GM19351 (cell line): Measurements from ENCODE around the gene CNIH3.

ENCODE experiments used
- ATAC-seq: cut with Tn5 transposase; IDR thresholded peaks from one replicate; pipeline ENCODE4 v1.9.1; 2021; ENCODE audit warnings: mild to moderate bottlenecking, moderate library complexity; ENCODE audit not compliant: unreplicated experiment

CNIH3 gene

DNA sequence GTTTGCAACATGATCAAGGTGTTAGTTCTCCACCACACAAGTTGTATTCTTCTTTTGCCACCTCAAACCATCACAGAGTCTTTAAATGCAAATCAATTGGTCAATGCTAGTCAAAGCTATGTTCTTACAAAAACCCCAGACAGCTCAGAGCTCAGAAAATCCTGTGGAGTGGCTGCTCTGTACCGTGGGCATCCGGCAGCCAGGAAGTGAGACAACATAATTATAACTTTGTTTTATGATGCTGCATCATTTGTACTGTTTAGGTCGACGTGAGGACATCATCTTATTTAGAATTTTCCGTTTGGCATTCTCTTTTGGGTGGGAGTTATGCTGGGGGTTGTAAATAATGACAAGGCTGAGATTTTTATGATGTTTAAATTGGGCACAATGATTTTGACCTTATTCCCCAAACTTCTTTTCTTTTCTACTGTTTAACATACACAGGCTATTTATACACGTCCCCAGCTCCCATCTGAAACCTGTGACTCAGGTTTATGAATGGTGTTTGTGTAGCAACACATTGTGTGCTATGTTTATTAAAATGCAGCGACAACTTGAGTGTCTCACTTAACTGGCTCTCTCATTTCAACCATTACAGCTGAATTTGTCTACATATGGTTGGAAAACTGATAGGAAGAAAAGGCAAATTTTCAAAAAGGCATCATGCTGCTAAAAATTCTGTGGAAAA, 124.0 kb downstream of the CNIH3 start:
- ATAC-seq: peak; percentile 81

- no peak for ATAC-seq
These were observed 124.6 kb downstream of the CNIH3 start for GRCh38 chr1:224740685-224741052.

- no peak for ATAC-seq
These were observed 126.2 kb downstream of the CNIH3 start for GRCh38 chr1:224742349-224742748.

DNA sequence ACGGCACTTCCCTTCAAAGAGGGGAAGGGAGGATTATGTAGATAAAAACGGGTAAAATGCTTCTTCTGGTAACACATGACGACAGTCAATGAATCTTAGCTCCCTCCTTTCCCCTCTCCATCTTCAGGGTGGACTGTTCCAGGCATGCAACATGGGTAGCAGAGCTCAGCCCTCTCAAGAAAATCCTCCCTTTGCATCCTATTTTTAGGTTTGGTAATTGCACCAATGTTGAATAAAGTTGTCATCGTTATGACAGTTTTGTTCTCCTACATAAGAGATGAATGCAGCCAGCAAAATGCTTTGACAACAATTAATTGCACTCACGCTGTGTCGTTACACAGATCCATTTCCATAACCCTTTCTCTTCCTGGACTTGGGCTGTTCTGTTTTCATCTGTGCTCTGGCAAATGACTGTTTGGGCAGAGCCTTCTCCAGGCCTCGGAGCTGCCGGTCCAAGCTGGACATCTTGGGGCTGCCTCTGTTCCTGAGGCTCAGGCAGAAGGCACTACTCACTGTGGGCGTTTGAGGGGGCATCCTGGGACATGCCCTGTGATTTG, 127.6 kb downstream of the CNIH3 start:
- no peak for ATAC-seq

DNA sequence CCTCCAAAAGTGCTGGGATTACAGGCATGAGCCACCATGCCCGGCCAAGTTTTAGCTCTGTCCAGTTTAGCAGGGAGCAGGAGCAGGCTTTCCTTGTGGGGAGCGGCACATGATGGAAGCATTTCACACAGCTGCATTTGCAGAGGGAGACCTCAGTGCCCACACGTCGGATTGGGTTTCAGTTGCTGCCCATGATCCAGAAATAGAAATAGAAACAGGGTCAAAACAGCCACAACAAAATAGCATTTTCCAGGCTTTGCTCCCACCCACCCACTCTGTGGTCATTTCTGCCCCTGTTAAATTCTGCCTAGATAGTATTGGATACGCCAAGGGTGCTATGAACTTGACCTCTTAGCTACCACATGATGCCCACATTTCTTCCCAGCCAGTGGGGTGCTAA, 128.4 kb downstream of the CNIH3 start:
- no peak for ATAC-seq

- no peak for ATAC-seq
These were observed 129.3 kb downstream of the CNIH3 start for GRCh38 chr1:224745394-224745793.

DNA sequence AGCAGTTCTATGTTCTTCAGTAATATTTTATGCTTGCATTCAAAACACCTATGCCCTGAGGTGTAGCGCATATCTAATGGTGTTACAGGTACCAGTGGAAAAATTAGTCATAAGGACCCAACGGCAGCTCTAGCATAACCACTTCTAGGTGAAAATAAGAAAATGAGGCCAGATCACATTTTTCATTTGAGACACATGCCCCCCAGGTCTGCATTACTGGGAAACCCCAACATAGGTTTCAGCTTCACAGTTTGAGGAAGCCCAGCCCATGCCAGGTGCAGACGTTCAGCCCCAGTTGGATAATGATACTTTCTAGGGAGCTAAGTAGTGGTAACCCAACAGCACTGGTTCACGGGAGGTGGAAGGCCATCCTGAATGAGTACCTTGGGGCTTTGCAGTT, 129.8 kb downstream of the CNIH3 start:
- ATAC-seq: peak; percentile 53

- ATAC-seq: peak; percentile 59
These were observed 131.5 kb downstream of the CNIH3 start for GRCh38 chr1:224747578-224747977.

DNA sequence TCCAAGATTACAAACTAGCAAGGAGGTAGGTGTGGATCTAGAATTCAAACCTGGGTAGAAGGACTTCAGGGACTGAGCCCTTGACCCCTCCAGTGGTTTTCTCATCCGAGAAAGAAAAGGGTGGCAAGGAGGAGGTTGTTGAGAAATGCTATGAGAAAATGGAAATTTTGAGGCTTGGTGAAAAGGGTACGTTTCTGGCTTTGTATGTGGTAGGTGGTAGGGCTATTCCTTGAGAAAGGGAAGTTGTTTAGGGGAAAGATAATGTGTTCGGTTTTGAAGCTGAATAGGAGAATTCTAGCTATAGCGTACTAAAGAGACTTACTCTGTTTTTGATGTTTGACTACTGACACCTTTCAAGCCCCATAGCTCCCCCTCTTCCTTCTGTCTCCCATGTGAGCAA, 133.8 kb downstream of the CNIH3 start:
- no peak for ATAC-seq

- no peak for ATAC-seq
These were observed 135.7 kb downstream of the CNIH3 start for GRCh38 chr1:224751624-224752311.

DNA sequence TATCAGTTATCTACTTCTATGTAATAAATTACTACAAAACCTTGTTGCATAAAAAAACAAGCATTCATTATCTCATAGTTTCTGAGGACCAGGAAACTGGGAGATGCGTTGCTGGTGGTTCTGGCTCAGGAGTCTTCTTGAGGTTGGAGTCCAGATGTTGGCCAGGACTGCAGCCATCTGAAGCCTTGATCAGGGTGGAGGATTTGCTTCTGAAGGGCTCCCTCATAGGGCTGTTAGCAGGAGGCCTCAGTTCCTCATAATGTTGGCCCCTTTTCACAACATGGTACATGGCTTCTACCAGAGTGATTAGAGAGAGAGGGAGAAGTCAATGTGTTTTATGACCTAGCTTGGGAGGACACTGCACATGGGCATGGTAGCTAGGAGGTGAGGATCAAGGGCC, 137.4 kb downstream of the CNIH3 start:
- no peak for ATAC-seq

DNA sequence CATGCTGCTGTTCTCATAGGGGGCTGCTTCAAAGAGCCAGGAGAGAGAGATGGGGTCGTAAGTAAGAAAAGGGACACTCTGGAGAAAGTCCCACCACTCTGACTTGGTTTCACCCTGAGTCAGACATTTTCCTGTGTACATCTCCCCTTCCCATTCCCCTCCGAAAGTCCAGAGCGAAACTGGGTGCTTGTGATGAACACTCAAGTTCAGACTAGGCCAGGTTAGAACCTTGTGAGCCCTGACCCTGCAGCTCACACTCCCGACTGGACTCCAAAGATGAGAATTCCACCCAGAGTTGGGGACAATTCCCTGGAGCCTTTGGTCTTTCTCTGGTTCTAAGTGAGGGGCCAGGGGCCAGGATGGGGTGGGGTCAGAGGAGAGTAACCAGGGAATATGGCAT, 139.5 kb downstream of the CNIH3 start:
- no peak for ATAC-seq

DNA sequence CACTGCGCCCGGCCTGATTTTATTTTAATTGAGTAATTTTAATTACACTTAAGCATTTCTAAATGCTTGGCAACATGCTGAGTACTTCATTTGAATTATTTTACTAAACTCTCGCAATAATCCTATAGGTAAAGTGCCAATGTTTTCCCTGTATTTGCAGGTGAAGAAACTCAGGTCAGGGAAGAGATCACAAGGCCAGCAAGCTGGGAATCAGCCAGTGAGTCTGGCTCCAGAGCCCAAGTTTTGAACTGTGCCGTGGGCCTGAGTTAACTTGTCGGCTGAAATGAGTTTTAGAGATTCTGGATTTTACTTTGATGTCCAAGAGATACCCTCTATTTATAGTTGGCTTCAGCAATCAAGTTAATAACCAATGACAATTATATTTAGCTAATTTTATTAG, 141.4 kb downstream of the CNIH3 start:
- no peak for ATAC-seq

GRCh38 chr1:224759135-224759534, 143.0 kb downstream of the CNIH3 start:
- no peak for ATAC-seq

DNA sequence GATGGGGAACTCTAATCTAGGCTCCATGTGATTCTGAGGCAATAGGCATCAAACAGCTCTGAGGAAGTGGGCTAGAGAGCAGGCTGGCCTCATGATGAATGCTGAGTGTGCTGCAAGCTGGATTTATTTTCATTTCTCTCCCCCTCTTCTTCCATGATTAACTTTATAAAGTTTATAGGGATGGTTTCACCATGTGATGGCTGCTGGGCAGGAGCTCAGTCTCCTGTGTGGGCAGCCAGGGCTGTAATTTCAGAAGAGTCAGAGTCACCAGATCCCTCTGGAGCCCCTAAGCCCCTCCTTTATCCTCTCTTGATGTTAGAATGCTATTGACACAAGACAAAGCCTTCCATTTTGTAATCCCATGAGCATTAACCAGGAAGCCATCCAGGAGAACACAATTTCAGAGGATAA, 143.6 kb downstream of the CNIH3 start:
- ATAC-seq: no peak

- ATAC-seq: no peak
These were observed 144.0 kb downstream of the CNIH3 start for GRCh38 chr1:224760163-224760562.

GRCh38 chr1:224761245-224761644, 145.1 kb downstream of the CNIH3 start:
- ATAC-seq: no peak

DNA sequence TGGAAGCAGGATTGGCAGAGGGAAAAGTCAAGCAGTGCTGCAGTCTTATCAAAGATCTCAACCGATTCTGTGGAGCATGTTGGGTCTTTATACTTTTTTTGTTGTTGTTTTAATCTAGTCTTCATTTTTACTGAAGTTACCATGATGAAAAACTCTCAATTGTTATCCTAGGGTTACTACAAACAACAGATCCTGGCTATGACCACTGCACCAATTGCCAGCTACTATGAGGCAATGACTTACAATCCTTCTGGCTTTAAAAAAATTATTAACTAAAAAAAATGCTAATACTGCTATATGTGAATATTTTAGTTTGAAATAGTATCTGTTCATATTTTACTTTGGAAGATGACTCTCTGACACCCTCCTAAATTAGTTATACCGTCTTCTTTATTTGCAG, 145.9 kb downstream of the CNIH3 start:
- no peak for ATAC-seq

- no peak for ATAC-seq
These were observed 146.6 kb downstream of the CNIH3 start for GRCh38 chr1:224762701-224763100.

GRCh38 chr1:224763126-224763775, 147.1 kb downstream of the CNIH3 start:
- ATAC-seq: no peak

DNA sequence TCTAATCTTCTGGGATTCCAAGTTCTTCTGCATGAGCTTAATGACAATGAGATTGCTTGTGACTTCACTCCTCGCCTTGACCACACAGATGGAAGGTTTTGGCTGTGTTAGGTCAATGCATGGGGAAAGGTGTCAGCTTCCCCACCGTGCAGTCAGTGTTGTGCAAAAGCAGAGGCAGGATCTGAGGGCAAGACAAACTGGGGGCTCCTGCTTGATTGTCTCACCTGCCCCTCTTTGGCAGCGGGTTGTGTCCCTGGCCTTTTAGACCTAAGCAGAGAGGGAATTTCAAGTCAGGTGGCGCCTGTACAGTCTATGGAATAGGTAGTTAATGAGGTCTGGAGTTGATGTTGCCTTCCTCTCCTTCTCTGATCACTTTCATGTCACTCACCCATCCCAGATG, 150.1 kb downstream of the CNIH3 start:
- ATAC-seq: no peak

DNA sequence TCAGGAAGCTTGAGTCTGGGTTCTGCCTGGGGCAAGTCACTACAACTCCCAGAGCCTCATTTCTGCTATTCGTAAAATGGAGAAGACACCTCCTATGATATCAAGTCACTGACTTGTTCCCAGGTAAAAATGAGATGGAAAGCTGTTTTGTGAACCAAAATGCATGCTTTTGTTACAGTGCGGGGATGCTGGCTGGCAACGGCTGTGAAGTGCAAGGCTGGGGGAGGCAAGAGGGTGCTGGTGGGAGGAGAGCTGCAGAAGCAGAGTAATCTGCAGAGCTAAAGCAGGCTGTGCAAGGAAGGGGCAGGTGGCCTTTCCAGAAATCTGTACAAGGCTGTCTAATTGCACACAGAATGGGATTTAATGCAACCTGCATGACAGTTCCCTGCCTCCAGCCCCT, 150.9 kb downstream of the CNIH3 start:
- no peak for ATAC-seq
